ENCODE results near the gene BUD23. TPM values are rescaled to one million over a fixed set of nuclear protein-coding genes. Genes with fewer than 3 reads are reported as not detected.

The BUD23 gene
- total and polyA plus RNA-seq, 2 experiments from 2014 or later = 62.1 to 117 TPM

DNA sequence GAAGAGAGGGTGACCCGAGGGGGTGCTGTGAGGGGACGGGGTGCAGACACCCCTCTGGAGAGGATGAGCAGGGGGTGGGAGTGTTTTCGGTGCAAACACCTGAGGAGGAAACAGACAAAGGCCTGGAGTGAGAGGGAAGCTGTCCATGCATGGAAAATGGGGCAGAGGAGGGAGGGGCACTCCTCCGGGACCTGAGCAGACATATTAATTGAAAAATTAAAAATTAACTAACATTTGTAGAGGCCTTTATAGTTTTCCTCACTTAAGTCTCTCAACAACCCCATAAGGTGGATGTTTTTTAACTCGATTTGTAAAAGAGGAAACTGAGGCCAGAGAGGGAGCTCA is 14.5 kb upstream of the BUD23 start:
- Histone ChIP-seq H3K27me3 (ENCODE audit: insufficient read depth) (peaks cover 11% of the 10 kb centered on the region), H3K36me3 (ENCODE audit: insufficient read depth) (no peaks in the 10 kb centered on the region), H4K20me1 (replicated peaks; ENCODE audit: insufficient read depth) (no peaks in the 10 kb centered on the region; the same call in 1 of the 2 replicates), H3K4me1 (ENCODE audit: insufficient read depth) (peaks cover 19% of the 10 kb centered on the region; the same call in 1 of the 2 replicates), H3K9me2 (ENCODE audit: insufficient read depth) (no peaks in the 10 kb centered on the region), H3K79me2 (replicated peaks; ENCODE audit: insufficient read depth) (no peaks in the 10 kb centered on the region), H3K4me3 (peak overlapping the region; percentile 66), H3F3A (replicated peaks; ENCODE audit: low read depth) (0 out of 2 replicates have a peak, but pooled peaks cover 3% of the 10 kb centered on the region), H3K27ac (ENCODE audit: low read depth) (no peak overlapping the region), H2AFZ (peak overlapping the region; percentile 78; the same call in 1 of the 2 replicates), H3K4me2 (peak overlapping the region; percentile 88)
- no peak for DNase-seq (ENCODE audit: low spot score)
- ATAC-seq = no peak
- TF ChIP-seq, protein P1, sequence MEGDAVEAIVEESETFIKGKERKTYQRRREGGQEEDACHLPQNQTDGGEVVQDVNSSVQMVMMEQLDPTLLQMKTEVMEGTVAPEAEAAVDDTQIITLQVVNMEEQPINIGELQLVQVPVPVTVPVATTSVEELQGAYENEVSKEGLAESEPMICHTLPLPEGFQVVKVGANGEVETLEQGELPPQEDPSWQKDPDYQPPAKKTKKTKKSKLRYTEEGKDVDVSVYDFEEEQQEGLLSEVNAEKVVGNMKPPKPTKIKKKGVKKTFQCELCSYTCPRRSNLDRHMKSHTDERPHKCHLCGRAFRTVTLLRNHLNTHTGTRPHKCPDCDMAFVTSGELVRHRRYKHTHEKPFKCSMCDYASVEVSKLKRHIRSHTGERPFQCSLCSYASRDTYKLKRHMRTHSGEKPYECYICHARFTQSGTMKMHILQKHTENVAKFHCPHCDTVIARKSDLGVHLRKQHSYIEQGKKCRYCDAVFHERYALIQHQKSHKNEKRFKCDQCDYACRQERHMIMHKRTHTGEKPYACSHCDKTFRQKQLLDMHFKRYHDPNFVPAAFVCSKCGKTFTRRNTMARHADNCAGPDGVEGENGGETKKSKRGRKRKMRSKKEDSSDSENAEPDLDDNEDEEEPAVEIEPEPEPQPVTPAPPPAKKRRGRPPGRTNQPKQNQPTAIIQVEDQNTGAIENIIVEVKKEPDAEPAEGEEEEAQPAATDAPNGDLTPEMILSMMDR (conservative IDR thresholded peaks at IDR 0.05; ENCODE audit: low read depth in 2 of 2) = no peak
- TF ChIP-seq, protein P2, sequence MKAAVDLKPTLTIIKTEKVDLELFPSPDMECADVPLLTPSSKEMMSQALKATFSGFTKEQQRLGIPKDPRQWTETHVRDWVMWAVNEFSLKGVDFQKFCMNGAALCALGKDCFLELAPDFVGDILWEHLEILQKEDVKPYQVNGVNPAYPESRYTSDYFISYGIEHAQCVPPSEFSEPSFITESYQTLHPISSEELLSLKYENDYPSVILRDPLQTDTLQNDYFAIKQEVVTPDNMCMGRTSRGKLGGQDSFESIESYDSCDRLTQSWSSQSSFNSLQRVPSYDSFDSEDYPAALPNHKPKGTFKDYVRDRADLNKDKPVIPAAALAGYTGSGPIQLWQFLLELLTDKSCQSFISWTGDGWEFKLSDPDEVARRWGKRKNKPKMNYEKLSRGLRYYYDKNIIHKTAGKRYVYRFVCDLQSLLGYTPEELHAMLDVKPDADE (IDR thresholded peaks at IDR 0.05) = no peak
- TF ChIP-seq CREB1 (CRISPR knock-in tag; IDR thresholded peaks at IDR 0.05; ENCODE audit: low read depth) (no peak), NANOG (IDR thresholded peaks at IDR 0.05; ENCODE audit: borderline replicate concordance) (no peak), POLR2AphosphoS5 (IDR thresholded peaks at IDR 0.05; ENCODE audit: low read depth) (no peak), EZH2phosphoT487 (IDR thresholded peaks at IDR 0.05; ENCODE audit: unreplicated experiment) (no peak), STAT1 (IDR thresholded peaks at IDR 0.05; ENCODE audit: unreplicated experiment) (no peak), JUNB (IDR thresholded peaks at IDR 0.05; ENCODE audit: unreplicated experiment) (no peak), ZNF331 (CRISPR knock-in tag; IDR thresholded peaks at IDR 0.05; ENCODE audit: low read depth) (no peak), EZH2 (IDR thresholded peaks at IDR 0.05; ENCODE audit: low read depth, unreplicated experiment) (no peak), ZNF114 (CRISPR knock-in tag; IDR thresholded peaks at IDR 0.05) (no peak)
- TF ChIP-seq, protein P3, sequence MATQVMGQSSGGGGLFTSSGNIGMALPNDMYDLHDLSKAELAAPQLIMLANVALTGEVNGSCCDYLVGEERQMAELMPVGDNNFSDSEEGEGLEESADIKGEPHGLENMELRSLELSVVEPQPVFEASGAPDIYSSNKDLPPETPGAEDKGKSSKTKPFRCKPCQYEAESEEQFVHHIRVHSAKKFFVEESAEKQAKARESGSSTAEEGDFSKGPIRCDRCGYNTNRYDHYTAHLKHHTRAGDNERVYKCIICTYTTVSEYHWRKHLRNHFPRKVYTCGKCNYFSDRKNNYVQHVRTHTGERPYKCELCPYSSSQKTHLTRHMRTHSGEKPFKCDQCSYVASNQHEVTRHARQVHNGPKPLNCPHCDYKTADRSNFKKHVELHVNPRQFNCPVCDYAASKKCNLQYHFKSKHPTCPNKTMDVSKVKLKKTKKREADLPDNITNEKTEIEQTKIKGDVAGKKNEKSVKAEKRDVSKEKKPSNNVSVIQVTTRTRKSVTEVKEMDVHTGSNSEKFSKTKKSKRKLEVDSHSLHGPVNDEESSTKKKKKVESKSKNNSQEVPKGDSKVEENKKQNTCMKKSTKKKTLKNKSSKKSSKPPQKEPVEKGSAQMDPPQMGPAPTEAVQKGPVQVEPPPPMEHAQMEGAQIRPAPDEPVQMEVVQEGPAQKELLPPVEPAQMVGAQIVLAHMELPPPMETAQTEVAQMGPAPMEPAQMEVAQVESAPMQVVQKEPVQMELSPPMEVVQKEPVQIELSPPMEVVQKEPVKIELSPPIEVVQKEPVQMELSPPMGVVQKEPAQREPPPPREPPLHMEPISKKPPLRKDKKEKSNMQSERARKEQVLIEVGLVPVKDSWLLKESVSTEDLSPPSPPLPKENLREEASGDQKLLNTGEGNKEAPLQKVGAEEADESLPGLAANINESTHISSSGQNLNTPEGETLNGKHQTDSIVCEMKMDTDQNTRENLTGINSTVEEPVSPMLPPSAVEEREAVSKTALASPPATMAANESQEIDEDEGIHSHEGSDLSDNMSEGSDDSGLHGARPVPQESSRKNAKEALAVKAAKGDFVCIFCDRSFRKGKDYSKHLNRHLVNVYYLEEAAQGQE (IDR thresholded peaks at IDR 0.05; ENCODE audit: unreplicated experiment) = no peak
- TF ChIP-seq, protein P4, sequence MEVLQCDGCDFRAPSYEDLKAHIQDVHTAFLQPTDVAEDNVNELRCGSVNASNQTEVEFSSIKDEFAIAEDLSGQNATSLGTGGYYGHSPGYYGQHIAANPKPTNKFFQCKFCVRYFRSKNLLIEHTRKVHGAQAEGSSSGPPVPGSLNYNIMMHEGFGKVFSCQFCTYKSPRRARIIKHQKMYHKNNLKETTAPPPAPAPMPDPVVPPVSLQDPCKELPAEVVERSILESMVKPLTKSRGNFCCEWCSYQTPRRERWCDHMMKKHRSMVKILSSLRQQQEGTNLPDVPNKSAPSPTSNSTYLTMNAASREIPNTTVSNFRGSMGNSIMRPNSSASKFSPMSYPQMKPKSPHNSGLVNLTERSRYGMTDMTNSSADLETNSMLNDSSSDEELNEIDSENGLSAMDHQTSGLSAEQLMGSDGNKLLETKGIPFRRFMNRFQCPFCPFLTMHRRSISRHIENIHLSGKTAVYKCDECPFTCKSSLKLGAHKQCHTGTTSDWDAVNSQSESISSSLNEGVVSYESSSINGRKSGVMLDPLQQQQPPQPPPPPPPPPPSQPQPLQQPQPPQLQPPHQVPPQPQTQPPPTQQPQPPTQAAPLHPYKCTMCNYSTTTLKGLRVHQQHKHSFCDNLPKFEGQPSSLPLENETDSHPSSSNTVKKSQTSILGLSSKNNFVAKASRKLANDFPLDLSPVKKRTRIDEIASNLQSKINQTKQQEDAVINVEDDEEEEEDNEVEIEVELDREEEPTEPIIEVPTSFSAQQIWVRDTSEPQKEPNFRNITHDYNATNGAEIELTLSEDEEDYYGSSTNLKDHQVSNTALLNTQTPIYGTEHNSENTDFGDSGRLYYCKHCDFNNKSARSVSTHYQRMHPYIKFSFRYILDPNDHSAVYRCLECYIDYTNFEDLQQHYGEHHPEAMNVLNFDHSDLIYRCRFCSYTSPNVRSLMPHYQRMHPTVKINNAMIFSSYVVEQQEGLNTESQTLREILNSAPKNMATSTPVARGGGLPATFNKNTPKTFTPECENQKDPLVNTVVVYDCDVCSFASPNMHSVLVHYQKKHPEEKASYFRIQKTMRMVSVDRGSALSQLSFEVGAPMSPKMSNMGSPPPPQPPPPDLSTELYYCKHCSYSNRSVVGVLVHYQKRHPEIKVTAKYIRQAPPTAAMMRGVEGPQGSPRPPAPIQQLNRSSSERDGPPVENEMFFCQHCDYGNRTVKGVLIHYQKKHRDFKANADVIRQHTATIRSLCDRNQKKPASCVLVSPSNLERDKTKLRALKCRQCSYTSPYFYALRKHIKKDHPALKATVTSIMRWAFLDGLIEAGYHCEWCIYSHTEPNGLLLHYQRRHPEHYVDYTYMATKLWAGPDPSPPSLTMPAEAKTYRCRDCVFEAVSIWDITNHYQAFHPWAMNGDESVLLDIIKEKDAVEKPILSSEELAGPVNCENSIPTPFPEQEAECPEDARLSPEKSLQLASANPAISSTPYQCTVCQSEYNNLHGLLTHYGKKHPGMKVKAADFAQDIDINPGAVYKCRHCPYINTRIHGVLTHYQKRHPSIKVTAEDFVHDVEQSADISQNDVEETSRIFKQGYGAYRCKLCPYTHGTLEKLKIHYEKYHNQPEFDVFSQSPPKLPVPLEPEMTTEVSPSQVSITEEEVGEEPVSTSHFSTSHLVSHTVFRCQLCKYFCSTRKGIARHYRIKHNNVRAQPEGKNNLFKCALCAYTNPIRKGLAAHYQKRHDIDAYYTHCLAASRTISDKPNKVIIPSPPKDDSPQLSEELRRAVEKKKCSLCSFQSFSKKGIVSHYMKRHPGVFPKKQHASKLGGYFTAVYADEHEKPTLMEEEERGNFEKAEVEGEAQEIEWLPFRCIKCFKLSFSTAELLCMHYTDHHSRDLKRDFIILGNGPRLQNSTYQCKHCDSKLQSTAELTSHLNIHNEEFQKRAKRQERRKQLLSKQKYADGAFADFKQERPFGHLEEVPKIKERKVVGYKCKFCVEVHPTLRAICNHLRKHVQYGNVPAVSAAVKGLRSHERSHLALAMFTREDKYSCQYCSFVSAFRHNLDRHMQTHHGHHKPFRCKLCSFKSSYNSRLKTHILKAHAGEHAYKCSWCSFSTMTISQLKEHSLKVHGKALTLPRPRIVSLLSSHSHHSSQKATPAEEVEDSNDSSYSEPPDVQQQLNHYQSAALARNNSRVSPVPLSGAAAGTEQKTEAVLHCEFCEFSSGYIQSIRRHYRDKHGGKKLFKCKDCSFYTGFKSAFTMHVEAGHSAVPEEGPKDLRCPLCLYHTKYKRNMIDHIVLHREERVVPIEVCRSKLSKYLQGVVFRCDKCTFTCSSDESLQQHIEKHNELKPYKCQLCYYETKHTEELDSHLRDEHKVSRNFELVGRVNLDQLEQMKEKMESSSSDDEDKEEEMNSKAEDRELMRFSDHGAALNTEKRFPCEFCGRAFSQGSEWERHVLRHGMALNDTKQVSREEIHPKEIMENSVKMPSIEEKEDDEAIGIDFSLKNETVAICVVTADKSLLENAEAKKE (CRISPR knock-in tag; IDR thresholded peaks at IDR 0.05) = no peak
- H3K36me3 Mint-ChIP-seq (ENCODE audit: low read depth) = peaks cover 3% of the 10 kb centered on the region; the same call in 1 of the 3 replicates
- peaks cover 26% of the 10 kb centered on the region for H3K27me3 Mint-ChIP-seq (ENCODE audit: insufficient read depth, low read depth, poor library complexity)
- H3K4me1 Mint-ChIP-seq = peaks cover 23% of the 10 kb centered on the region; the same call in 2 of the 3 replicates
- H3K9me3 Mint-ChIP-seq = no peaks in the 10 kb centered on the region
- peak overlapping the region; percentile 77 for H3K4me3 Mint-ChIP-seq
- no peak overlapping the region for H3K27ac Mint-ChIP-seq

Data from GM23338 (cell line).